Endothelial cell of umbilical vein (primary cell): ENCODE data around the gene SPRED2. TPM values are rescaled to one million over a fixed set of nuclear protein-coding genes. Genes with fewer than 3 reads are reported as not detected.

Source experiments
- BruUV-seq: library from RNA; stranded (reverse); fragments of 400-500 nt; replicated peaks from 2 replicates; lab custom pipeline; 2021; lab: Mats Ljungman, UMichigan
- CTCF ChIA-PET: fragments of 300-600, 350-600 bp; sonication (Branson Sonifier 250); formaldehyde crosslinking; loops from one replicate; lab custom pipeline; 2021; ENCODE audit warnings: antibody characterized with exemption, inconsistent platforms; lab: Charles Lee
- POLR2A ChIA-PET: fragments of 300-600, 350-600 bp; sonication (Branson Sonifier 250); formaldehyde crosslinking; loops from one replicate; lab custom pipeline; 2021; ENCODE audit warnings: antibody characterized with exemption, inconsistent platforms; lab: Charles Lee
- DNase-seq: peaks from one replicate; pipeline ENCODE4 v3.0.0-alpha.2; 2011; ENCODE audit warnings: low read depth, low spot score
- FAIRE-seq: peaks from 2 replicates; lab custom pipeline; 2011; peaks lifted over from hg19 to GRCh38; lab: Jason Lieb, UNC
- H2AFZ ChIP-seq: 2 replicates; pipeline ENCODE4 v1.6.0; 2012; ENCODE audit warnings: low read depth, low read length, control low read depth, inconsistent platforms
- H3K27ac ChIP-seq: 2 replicates; pipeline ENCODE4 v1.5.1; 2011; ENCODE audit warnings: low read depth, mild to moderate bottlenecking, control low read depth, low read length, moderate library complexity; ENCODE audit not compliant: insufficient read depth
- H3K27me3 ChIP-seq, 2 experiments: 2 replicates each; pipeline versions ENCODE4 v1.6.0 to v1.6.1; 2011; ENCODE audit warnings: low read length in 2 of 2, mixed read lengths in 1 of 2; ENCODE audit not compliant: control insufficient read depth in 2 of 2, insufficient read depth in 2 of 2
- H3K36me3 ChIP-seq, 2 experiments: 2 replicates in 1 of 2; 3 replicates in 1 of 2; pipeline ENCODE4 v1.5.1; 2011; ENCODE audit warnings: low read length in 2 of 2, mild to moderate bottlenecking in 1 of 2, moderate library complexity in 1 of 2; ENCODE audit not compliant: control insufficient read depth in 2 of 2, insufficient read depth in 2 of 2; ENCODE audit errors: extremely low read depth in 1 of 2
- H3K4me1 ChIP-seq: 3 replicates; pipeline ENCODE4 v1.5.1; 2011; ENCODE audit warnings: mild to moderate bottlenecking, low read length; ENCODE audit not compliant: control insufficient read depth, insufficient read depth; ENCODE audit errors: extremely low read depth
- H3K4me2 ChIP-seq: 2 replicates; pipeline ENCODE4 v1.6.1; 2011; ENCODE audit warnings: low read length, control low read depth, mixed read lengths; ENCODE audit not compliant: insufficient read depth
- H3K4me3 ChIP-seq, 3 experiments: fragments of 200-600 bp in 1 of 3; sonication (generic), shearing (Covaris generic) in 1 of 3; replicated peaks in 1 of 3; 2 replicates each; pipeline ENCODE4 v1.5.1; 2011 to 2016; ENCODE audit warnings: control low read depth in 3 of 3, low read length in 3 of 3, mild to moderate bottlenecking in 2 of 3, inconsistent platforms in 1 of 3, low read depth in 1 of 3, moderate library complexity in 1 of 3; ENCODE audit not compliant: insufficient read depth in 1 of 3
- H3K79me2 ChIP-seq: 2 replicates; pipeline ENCODE4 v1.6.0; 2012; ENCODE audit warnings: low read length, inconsistent platforms; ENCODE audit not compliant: control insufficient read depth, insufficient read depth
- H3K9ac ChIP-seq: replicated peaks from 2 replicates; pipeline ENCODE3; 2011; ENCODE audit warnings: low read length, control low read depth; ENCODE audit not compliant: insufficient read depth; ENCODE audit errors: extremely low read depth
- H3K9me1 ChIP-seq: replicated peaks from 3 replicates; pipeline ENCODE4 v1.6.0; 2011; ENCODE audit warnings: mild to moderate bottlenecking, low read length; ENCODE audit not compliant: control insufficient read depth, insufficient read depth; ENCODE audit errors: extremely low read depth
- H3K9me3 ChIP-seq: replicated peaks from 2 replicates; pipeline ENCODE4 v1.5.1; 2012; ENCODE audit warnings: low read length, inconsistent platforms; ENCODE audit not compliant: control insufficient read depth, insufficient read depth
- H4K20me1 ChIP-seq: replicated peaks from 2 replicates; pipeline ENCODE3; 2011; ENCODE audit warnings: mild to moderate bottlenecking, low read length; ENCODE audit not compliant: control insufficient read depth, insufficient read depth; ENCODE audit errors: extremely low read depth
- EZH2 ChIP-seq: IDR thresholded peaks from 2 replicates; pipeline ENCODE4 v1.6.1; 2012; ENCODE audit warnings: borderline replicate concordance, low read depth, mild to moderate bottlenecking, moderate library complexity, low read length, inconsistent platforms; ENCODE audit not compliant: severe bottlenecking
- FOS ChIP-seq: IDR thresholded peaks from 2 replicates; pipeline ENCODE4 v1.6.1; 2011; ENCODE audit warnings: mild to moderate bottlenecking, low read length, moderate library complexity, borderline replicate concordance; ENCODE audit not compliant: insufficient read depth
- GATA2 ChIP-seq: IDR thresholded peaks from 2 replicates; pipeline ENCODE4 v1.7.0; 2011; ENCODE audit warnings: low read depth, mild to moderate bottlenecking, moderate library complexity, mixed read lengths, low read length; ENCODE audit not compliant: insufficient read length, insufficient read depth
- MYC ChIP-seq: IDR thresholded peaks from one replicate; pipeline ENCODE4 v1.6.1; 2011; ENCODE audit warnings: mild to moderate bottlenecking, low read depth, low read length
- POLR2A ChIP-seq: IDR thresholded peaks from 2 replicates; pipeline ENCODE4 v1.6.1; 2012; ENCODE audit warnings: low read depth, mild to moderate bottlenecking, control low read depth, low read length
- POLR2AphosphoS5 ChIP-seq: IDR thresholded peaks from 2 replicates; pipeline ENCODE4 v1.6.1; 2012; ENCODE audit warnings: low read depth, mild to moderate bottlenecking, control low read depth, low read length, moderate library complexity; ENCODE audit not compliant: insufficient read depth
- dilution Hi-C: fragments of 300-500 bp; cut with MboI; formaldehyde crosslinking; loops from one replicate; pipeline ENCODE4 v1.15.0; 2019; ENCODE audit warnings: low sequenced_read_pairs; ENCODE audit not compliant: extremely low pct_ligation_motif_present
- intact Hi-C: fragments of 100-400 bp; cut with micrococcal nuclease; formaldehyde crosslinking; loops from one replicate; pipeline ENCODE4 v1.10.0; 2022
- polyA plus RNA-seq, 4 experiments: library from polyadenylated mRNA; depleted of rRNA in 3 of 4; stranded (reverse) in 3 of 4; unstranded in 1 of 4; fragments of >200 nt; gene quantifications; 2 replicates each; pipeline versions ENCODE4 v1.2.1 to v1.2.3, GENCODE V29; 2011 to 2012; ENCODE audit warnings: missing spikeins in 1 of 4
- total RNA-seq: library from RNA; stranded (reverse); gene quantifications from 2 replicates; pipeline ENCODE4 v1.2.3, GENCODE V29; 2021
- TF ChIP-seq, protein P1 (sequence below): IDR thresholded peaks from 2 replicates; pipeline ENCODE4 v1.6.1; 2011; ENCODE audit not compliant: insufficient read depth, insufficient read length
- TF ChIP-seq, protein P2 (sequence below), 2 donors: IDR thresholded peaks; 1 replicate in 1 of 2; 2 replicates in 1 of 2; pipeline ENCODE4 v1.5.1; 2011; ENCODE audit warnings: low read length in 2 of 2, mild to moderate bottlenecking in 2 of 2, moderate library complexity in 2 of 2, control low read depth in 1 of 2, inconsistent platforms in 1 of 2, low read depth in 1 of 2; ENCODE audit not compliant: insufficient read depth in 1 of 2; ENCODE audit errors: extremely low read depth in 1 of 2

The SPRED2 gene
- total and polyA plus RNA-seq, 2 donors (not counting 3 experiments of a cell fraction or from before 2014, with no cell fraction given): 3.6 to 9.6 TPM

DNA sequence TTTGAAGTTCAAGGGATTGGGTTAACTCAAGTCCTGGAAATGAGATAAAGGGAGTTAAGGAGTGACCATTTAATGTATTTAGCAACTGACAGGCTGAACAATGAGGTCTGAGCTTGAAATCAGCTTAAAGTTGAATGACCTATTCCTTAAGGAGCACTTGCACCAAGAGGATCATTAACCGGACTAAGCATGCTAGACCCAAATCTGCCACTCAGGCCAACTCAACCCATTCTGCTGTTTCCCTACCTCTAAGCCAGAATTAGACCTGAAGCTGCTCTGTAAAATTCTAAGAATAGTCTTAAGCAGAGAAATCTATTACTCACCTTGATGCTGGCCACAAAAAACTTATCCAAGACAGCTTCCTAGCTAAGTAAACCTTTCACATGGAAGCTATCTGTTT is 59.8 kb downstream of the SPRED2 start:
- dilution Hi-C loops: no loop called here
- POLR2A ChIA-PET: no interaction called here

More for the DNA sequence above, 59.8 kb downstream of the SPRED2 start:
- H3K36me3 ChIP-seq: no peaks in the 10 kb centered on the region
- no peak overlapping the region for H3K4me2 ChIP-seq
- no peaks in the 10 kb centered on the region for H4K20me1 ChIP-seq
- no peaks in the 10 kb centered on the region for H3K9me3 ChIP-seq
- CTCF ChIA-PET: interaction anchor here (1.1 to 1.9 kb wide), 3 partner anchors 11 to 23 kb away, joined by 3 to 8 read pairs (median 3); no protein-coding TSS in a partner anchor
- H3K79me2 ChIP-seq: no peaks in the 10 kb centered on the region
- no peak overlapping the region for H3K27ac ChIP-seq
- H3K4me3 ChIP-seq: no peak overlapping the region
- DNase-seq (no peak), FAIRE-seq (peak; percentile 46)
- no peaks in the 10 kb centered on the region for H3K9me1 ChIP-seq
- H3K9ac ChIP-seq: no peak overlapping the region
- intact Hi-C loops: no loop called here
- no peak overlapping the region for H2AFZ ChIP-seq
- peaks cover 15 to 18% of the 10 kb centered on the region in 2 experiments for H3K27me3 ChIP-seq
- no TSS peak for BruUV-seq
- no peak for TF ChIP-seq MYC
- no peak for TF ChIP-seq POLR2A
- no peak for TF ChIP-seq GATA2
- TF ChIP-seq POLR2AphosphoS5: no peak
- no peak for TF ChIP-seq EZH2
- TF ChIP-seq, protein P1, sequence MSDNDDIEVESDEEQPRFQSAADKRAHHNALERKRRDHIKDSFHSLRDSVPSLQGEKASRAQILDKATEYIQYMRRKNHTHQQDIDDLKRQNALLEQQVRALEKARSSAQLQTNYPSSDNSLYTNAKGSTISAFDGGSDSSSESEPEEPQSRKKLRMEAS: no peak
- no peak for TF ChIP-seq FOS
- TF ChIP-seq, protein P2, sequence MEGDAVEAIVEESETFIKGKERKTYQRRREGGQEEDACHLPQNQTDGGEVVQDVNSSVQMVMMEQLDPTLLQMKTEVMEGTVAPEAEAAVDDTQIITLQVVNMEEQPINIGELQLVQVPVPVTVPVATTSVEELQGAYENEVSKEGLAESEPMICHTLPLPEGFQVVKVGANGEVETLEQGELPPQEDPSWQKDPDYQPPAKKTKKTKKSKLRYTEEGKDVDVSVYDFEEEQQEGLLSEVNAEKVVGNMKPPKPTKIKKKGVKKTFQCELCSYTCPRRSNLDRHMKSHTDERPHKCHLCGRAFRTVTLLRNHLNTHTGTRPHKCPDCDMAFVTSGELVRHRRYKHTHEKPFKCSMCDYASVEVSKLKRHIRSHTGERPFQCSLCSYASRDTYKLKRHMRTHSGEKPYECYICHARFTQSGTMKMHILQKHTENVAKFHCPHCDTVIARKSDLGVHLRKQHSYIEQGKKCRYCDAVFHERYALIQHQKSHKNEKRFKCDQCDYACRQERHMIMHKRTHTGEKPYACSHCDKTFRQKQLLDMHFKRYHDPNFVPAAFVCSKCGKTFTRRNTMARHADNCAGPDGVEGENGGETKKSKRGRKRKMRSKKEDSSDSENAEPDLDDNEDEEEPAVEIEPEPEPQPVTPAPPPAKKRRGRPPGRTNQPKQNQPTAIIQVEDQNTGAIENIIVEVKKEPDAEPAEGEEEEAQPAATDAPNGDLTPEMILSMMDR (IDR thresholded peaks at IDR 0.05; ENCODE audit: extremely low read depth in 1 of 2, insufficient read depth in 1 of 2, low read depth in 1 of 2, low read length in 2 of 2): no peak
- peaks cover 9% of the 10 kb centered on the region for H3K4me1 ChIP-seq
